ENCODE data around the gene CDCA4. TPM values are rescaled to one million over a fixed set of nuclear protein-coding genes. Genes with fewer than 3 reads are reported as not detected.
A peak's percentile ranks its signal among the peaks of the same experiment; 100 is the strongest.
"Not testable (repeated sequence)": the region's sequence is repeated elsewhere in the genome, so short reads cannot be mapped to it uniquely, and the experiment has no call there.

Gene CDCA4
- total RNA-seq, 1 donor from 2014 or later = 29.7 TPM

DNA sequence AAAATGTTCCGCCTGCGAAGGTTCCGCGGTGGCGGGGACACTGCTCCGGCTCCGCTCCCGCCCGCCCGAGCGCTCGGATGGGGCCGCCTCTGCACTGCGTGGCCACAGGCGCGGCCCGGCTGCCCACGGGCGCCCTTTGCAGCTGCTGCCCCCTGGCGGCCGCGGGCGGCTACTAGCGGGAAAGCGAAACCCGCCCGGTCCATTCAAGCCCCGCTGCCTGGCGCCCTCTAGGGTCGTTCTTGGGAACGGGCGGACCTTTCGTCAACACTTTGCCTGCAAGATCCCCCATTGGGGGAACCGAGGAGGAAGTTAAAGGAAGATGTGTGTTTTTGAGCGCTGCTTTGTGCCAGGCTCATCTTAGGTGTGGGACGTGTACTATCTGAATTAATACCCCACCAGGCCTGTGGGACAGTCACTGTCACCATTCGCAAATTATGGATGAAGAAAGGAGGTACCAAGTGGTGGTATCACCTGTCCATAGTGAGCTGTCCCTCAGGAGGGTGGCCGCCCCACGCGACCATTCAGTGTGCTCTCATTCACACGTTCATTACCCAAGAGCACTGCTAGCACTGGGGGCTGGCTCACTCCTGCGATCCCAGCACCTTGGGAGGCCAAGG is 24.9 kb upstream of the CDCA4 start:
- H3K4me3 Mint-ChIP-seq = no peak overlapping the region
- H3K27ac Mint-ChIP-seq = no peak overlapping the region
- DNase-seq (ENCODE audit: extremely low spot score, unreplicated experiment) = peak; percentile 93
- TF ChIP-seq, protein P1, sequence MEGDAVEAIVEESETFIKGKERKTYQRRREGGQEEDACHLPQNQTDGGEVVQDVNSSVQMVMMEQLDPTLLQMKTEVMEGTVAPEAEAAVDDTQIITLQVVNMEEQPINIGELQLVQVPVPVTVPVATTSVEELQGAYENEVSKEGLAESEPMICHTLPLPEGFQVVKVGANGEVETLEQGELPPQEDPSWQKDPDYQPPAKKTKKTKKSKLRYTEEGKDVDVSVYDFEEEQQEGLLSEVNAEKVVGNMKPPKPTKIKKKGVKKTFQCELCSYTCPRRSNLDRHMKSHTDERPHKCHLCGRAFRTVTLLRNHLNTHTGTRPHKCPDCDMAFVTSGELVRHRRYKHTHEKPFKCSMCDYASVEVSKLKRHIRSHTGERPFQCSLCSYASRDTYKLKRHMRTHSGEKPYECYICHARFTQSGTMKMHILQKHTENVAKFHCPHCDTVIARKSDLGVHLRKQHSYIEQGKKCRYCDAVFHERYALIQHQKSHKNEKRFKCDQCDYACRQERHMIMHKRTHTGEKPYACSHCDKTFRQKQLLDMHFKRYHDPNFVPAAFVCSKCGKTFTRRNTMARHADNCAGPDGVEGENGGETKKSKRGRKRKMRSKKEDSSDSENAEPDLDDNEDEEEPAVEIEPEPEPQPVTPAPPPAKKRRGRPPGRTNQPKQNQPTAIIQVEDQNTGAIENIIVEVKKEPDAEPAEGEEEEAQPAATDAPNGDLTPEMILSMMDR (conservative IDR thresholded peaks at IDR 0.05) = peak; percentile 100
- H3K9me3 Mint-ChIP-seq = no peaks in the 10 kb centered on the region
- no peaks in the 10 kb centered on the region for H3K36me3 Mint-ChIP-seq
- peaks cover 24% of the 10 kb centered on the region for H3K27me3 Mint-ChIP-seq
- H3K4me1 Mint-ChIP-seq (ENCODE audit: unreplicated experiment) = no peaks in the 10 kb centered on the region

DNA sequence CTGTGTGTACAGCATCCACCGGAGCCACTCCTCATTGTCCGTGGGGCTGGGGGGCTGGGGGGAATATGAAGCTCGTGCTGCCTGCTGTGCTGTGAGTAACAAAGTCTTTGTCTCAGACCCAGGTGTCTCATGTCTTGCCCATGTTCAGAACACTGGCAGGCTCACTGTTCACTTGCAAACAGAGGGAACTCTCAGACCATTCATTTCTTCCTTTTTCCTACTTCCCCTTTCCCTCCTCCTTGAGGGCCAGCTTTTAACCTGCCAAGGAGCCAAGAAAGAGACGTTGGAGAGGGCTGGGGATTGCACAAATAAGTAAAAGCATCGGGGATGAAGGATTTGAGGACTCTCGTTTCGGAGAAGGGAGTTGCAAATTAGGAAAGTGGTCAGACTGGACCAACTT is 22.8 kb upstream of the CDCA4 start:
- Mint-ChIP-seq H3K4me3 (no peak overlapping the region), H3K9me3 (no peaks in the 10 kb centered on the region), H3K36me3 (no peaks in the 10 kb centered on the region), H3K4me1 (ENCODE audit: unreplicated experiment) (peaks cover 3% of the 10 kb centered on the region), H3K27ac (no peak overlapping the region), H3K27me3 (peaks cover 27% of the 10 kb centered on the region)
- TF ChIP-seq, protein P1 (conservative IDR thresholded peaks at IDR 0.05) = no peak
- no peak for DNase-seq (ENCODE audit: extremely low spot score, unreplicated experiment)

DNA sequence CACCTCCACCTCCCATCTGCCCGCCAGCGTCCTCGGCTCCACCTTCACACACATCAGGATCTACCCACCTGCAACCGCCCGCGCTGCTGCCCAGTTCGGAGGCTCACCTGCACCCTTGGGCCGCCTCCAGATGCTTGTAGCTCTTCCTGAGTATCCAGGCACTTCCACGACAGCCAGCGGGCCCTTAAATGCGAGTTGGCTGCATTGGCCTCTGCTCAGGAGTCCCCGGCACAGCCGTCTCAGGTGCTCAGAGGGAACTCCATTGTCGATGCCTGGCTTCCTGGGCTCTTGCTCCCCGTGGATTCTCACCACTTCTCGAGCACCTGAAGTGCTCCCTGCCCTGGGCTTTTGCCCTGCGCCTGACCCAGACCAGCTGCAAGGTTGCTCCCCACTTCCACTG is 21.9 kb upstream of the CDCA4 start:
- Mint-ChIP-seq H3K27me3 (peaks cover 31% of the 10 kb centered on the region), H3K4me3 (no peak overlapping the region), H3K9me3 (no peaks in the 10 kb centered on the region), H3K4me1 (ENCODE audit: unreplicated experiment) (peaks cover 5% of the 10 kb centered on the region), H3K27ac (no peak overlapping the region), H3K36me3 (no peaks in the 10 kb centered on the region)
- TF ChIP-seq, protein P1 (conservative IDR thresholded peaks at IDR 0.05) = no peak
- no peak for DNase-seq (ENCODE audit: extremely low spot score, unreplicated experiment)

DNA sequence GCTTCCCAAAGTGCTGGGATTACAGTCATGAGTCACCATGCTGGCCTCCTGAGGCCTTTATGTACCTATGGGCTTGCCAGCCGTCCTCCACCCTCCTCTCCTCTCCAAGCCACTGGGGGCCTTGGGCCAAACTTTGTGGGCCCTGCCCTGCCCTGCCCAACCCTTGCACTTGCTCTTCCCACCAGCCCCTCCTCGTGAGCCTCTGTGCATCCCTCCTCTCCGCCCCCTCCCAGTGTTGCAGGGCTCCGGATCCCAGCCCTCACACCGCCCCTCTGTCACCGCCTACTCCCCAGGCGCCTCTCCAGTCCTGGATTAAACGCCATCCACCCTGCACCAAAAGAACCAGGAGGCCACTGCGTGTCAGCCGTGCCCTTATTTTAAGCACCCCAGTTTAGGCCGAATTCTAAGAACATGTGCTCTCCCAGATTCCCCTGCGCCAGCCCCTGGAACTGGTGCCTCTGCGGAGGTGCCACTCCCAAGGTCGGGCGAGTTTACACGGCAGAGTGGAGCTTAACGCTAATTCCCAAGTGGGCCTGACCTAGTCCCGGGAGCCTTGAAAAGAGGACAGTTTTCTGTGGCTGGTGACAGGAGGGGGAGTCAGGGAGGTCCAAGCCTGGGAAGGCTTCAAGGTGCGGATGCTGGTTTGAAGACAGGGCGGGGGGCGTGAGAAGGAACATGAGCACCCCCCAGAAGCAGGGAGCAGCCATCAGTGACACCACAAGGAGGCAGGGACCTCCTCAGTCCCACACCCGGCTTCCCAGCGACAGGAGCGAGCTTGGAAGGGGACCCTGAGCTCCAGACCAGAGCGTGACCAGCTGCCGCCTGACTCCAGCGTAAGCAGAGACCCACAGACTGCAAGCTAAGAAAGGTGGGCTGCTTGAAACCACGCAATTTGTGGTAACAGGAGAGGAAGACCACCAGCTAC is 21.2 kb upstream of the CDCA4 start:
- no peaks in the 10 kb centered on the region for H3K36me3 Mint-ChIP-seq
- DNase-seq (ENCODE audit: extremely low spot score, unreplicated experiment) = no peak
- no peak overlapping the region for H3K4me3 Mint-ChIP-seq
- peaks cover 31% of the 10 kb centered on the region for H3K27me3 Mint-ChIP-seq
- no peak overlapping the region for H3K27ac Mint-ChIP-seq
- TF ChIP-seq, protein P1 (conservative IDR thresholded peaks at IDR 0.05) = no peak
- H3K9me3 Mint-ChIP-seq = no peaks in the 10 kb centered on the region
- H3K4me1 Mint-ChIP-seq (ENCODE audit: unreplicated experiment) = peaks cover 5% of the 10 kb centered on the region

DNA sequence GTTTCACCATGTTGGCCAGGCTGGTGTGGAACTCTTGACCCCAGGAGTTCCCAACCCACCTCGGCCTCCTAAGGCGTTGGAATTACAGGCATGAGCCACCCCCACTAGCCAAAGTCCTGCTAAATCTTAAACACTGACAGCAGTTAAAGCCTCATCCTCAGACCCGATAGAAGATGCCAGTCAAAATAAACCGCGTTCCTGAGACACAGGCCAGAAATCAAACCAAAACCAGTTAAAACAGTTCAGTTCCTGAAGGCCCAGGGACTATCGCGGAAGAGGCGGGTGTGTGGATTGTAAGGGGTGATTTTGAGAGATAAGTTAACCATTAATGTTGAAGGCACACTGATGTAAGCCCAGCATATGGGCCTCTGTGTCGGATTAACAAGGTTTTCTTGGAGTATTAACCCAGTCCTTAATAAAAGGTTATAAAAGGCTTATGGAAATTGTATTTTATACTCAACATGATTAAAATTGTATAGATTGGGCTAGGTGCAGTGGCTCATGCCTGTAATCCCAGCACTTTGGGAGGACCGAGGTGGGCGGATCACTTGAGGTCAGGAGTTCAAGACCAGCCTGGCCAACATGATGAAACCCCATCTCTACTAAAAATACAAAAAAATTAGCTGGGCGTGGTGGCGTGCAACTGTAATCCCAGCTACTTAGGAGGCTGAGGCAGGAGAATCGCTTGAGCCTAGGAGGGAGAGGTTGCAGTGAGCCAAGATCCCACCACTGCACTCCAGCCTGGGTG is 18.7 kb upstream of the CDCA4 start:
- no peak overlapping the region for H3K27ac Mint-ChIP-seq
- H3K27me3 Mint-ChIP-seq = peaks cover 29% of the 10 kb centered on the region
- H3K4me3 Mint-ChIP-seq = no peak overlapping the region
- no peaks in the 10 kb centered on the region for H3K36me3 Mint-ChIP-seq
- no peak for DNase-seq (ENCODE audit: extremely low spot score, unreplicated experiment)
- peaks cover 5% of the 10 kb centered on the region for H3K4me1 Mint-ChIP-seq (ENCODE audit: unreplicated experiment)
- no peaks in the 10 kb centered on the region for H3K9me3 Mint-ChIP-seq
- TF ChIP-seq, protein P1 (conservative IDR thresholded peaks at IDR 0.05) = no peak

DNA sequence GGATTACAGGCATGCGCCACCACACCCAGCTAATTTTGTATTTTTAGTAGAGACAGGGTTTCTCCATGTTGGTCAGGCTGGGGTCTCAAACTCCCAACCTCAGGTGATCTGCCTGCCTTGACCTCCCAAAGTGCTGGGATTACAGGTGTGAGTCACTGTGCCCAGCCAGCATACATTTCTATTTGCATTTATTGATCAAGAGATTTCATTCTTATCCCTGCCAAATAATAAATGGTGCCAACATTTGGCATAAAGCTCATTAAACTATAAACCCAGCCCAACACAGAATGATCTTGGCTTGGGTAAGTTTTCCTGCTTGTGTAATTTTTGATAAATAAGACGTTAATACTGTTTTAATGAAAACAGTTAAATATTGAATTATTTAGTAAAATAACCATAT is 14.7 kb upstream of the CDCA4 start:
- not testable (repeated sequence) for H3K4me3 Mint-ChIP-seq; H3K4me1 Mint-ChIP-seq (ENCODE audit: unreplicated experiment); DNase-seq (ENCODE audit: extremely low spot score, unreplicated experiment); H3K27ac Mint-ChIP-seq; H3K36me3 Mint-ChIP-seq; H3K9me3 Mint-ChIP-seq
- peaks cover 46% of the 10 kb centered on the region for H3K27me3 Mint-ChIP-seq
